ENCODE measurements around the gene USP24.

DNA sequence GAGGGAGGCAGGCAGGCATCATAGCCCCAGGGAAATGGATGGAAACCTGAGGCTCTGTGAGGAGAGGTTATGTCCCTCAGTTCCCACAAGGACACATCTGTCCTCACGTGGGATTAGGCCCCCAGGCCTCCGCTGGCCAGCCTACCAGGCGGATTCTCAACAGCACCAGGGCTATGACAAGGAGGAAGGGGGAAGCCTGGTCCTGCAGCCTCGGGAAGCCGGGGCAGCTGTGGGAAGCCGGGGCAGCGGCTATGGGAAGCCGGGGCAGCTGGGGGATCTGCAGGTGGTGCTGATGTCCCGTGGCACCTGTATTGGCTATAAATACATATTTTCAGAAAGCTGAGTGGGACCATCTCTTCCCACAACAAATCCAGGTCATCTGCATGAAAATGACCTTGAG is 196.8 kb downstream of the USP24 start:
- TF ChIP-seq, protein P1, sequence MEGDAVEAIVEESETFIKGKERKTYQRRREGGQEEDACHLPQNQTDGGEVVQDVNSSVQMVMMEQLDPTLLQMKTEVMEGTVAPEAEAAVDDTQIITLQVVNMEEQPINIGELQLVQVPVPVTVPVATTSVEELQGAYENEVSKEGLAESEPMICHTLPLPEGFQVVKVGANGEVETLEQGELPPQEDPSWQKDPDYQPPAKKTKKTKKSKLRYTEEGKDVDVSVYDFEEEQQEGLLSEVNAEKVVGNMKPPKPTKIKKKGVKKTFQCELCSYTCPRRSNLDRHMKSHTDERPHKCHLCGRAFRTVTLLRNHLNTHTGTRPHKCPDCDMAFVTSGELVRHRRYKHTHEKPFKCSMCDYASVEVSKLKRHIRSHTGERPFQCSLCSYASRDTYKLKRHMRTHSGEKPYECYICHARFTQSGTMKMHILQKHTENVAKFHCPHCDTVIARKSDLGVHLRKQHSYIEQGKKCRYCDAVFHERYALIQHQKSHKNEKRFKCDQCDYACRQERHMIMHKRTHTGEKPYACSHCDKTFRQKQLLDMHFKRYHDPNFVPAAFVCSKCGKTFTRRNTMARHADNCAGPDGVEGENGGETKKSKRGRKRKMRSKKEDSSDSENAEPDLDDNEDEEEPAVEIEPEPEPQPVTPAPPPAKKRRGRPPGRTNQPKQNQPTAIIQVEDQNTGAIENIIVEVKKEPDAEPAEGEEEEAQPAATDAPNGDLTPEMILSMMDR (conservative IDR thresholded peaks at IDR 0.05; ENCODE audit: low read depth, low read length) = no peak
- TF ChIP-seq EZH2 (IDR thresholded peaks at IDR 0.05; ENCODE audit: low read length, unreplicated experiment) (no peak), EZH2phosphoT487 (IDR thresholded peaks at IDR 0.05; ENCODE audit: borderline replicate concordance, low read length) (no peak)

Measured in PC-3 (cell line).